Stimulated activated CD8-positive, alpha-beta memory T cell treated with anti-CD3 and anti-CD28 coated beads, Interleukin-12 subunit alpha, Interleukin-12 subunit beta, amount 100 ng/mL, for 1 hour (primary cell): ENCODE results near the gene ELK1.
"Not testable (repeated sequence)": the region's sequence is repeated elsewhere in the genome, so short reads cannot be mapped to it uniquely, and the experiment has no call there.

ENCODE experiments used
- DNase-seq: peaks from one replicate; pipeline ENCODE4 v3.0.0-alpha.2; 2020; ENCODE audit warnings: low read depth

The ELK1 gene

DNA sequence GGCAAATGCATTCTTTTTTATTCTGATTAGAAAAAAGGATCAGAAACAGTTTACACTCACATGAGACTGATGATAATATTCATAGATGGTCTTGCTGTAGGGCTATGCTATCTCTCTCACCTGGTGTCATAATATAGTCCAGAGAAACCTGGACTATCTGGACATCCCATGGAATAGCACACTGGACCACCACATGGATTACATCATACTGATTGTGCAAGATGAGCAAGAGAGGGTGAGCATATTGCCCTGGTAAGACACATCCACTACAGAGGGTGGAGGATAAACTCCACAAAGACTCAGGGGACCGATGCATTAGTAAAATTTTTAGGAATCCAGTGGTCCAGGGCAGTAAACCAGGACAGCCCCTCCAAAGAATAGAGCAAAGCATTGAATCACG, 38.9 kb downstream of the ELK1 start:
- no peak for DNase-seq

DNA sequence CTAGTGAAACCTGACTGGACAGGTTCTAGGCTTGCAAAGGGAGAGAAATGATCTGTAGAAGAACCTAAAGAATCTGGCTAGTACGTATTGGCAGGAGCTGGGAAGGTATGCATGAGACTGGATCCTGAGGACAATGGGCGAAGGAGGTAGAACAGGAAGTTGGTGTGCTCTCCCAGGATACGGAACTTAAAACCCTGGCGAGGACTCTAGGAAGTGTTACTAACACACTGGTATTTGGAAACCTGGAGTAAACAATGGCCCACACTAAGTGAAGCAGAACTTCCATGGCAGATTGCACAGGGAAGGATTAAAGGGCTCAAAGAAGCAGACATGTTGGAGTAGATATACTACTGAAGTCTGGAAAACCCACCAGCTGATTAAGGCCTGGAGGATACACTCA, 39.9 kb downstream of the ELK1 start:
- no peak for DNase-seq

DNA sequence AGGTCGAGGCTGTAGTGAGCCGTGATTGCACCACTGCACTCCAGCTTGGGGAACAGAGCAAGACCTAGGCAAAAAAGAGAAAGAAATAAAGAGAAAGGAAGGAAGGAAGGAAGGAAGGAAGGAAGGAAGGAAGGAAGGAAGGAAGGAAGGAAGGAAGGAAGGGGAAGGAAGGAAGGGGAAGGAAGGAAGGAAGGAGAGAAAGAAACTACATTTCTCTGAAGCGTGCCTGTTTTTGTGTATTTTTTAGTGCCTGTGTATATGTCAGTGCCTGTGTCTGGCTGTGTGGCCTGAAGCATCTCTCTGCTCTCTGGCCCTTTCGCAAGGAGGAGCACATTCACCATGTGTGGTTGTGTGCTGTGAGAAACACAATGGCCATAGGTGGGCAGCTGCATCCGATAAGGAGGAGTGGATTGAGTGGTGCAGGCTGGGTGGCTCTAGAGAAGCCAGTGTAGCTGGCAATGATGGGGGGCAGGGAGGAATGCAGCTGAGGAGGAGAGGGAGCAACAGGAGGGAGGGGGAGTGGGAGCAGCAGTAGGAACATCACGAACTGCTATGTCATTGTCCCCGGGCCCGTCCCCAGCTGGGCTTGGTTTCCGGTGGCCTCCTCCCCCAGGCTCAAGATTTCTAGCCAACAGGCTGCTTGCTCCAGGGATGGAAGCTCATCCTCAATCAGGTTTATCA, 42.1 kb downstream of the ELK1 start:
- no peak for DNase-seq

DNA sequence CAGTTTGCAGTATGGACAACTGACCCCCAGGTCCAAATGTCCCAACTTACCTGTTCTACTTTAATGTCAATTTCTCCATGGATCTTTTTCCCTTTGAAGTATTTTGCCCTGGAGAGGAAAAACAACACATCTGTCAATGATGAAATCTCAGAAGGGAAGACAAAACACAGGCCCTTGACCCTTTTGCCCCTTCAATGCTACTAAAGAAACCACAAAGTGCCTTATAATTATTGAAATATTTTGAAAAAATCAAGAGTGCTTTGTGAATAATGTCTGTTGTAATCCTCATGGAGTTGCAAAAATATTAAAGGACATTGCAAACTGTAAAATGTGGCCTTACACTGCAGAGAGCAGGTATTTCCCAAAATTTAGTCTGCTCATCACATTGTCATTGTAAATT, 43.3 kb downstream of the ELK1 start:
- DNase-seq: no peak

DNA sequence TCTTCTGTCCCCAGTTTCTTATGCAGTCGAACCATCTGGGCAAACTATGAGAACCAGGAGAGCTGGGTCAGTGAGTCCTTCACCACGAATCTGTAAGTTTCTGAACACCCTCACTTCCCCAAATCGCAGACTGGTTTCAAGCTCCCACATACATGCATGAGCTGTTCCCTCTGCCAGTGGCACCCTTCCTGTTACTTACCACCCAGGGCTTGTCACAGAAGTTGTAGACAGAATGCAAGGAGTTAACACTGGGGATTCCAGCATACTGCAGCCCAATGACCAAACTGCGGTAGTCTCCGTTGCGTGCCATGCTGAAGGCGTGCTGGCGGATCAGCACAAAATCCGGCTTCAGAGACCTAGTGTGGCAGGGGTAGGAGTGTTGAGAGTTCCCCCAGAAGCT, 45.3 kb downstream of the ELK1 start:
- DNase-seq: no peak

DNA sequence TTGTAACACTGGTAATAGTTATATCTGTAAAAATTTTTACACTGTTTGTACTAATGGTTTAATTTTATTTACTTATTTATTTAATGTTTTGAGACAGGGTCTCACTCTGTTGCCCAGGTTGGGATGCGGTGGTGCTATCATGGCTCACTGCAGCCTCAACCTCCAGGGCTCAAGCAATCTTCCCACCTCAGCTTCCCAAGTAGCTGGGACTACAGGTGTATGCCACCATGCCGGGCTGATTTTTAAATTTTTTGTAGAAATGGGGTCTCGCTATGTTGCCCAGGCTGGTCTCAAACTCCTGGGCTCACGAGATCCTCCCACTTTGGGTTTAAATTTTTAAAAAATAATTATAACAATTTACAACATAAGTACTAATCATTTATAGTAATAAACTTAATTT, 47.2 kb downstream of the ELK1 start:
- DNase-seq: not testable (repeated sequence)

DNA sequence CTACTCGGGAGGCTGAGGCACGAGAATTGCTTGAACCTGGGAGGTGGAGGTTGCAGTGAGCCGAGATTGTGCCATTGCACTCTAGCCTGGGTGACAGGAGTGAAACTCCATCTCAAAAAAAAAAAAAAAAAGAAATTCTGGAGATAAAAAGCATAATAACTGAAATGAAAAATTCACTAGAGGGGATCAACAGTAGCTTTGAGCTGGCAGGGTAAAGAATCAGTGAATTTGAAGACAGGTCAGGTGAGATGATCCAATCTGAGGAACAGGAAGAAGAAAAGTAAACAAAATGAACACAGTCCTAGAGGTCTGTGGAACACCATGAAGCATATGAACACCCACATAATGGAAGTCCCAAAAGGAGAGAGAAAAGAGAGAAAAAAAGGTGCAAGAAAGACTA, 53.1 kb downstream of the ELK1 start:
- no peak for DNase-seq

DNA sequence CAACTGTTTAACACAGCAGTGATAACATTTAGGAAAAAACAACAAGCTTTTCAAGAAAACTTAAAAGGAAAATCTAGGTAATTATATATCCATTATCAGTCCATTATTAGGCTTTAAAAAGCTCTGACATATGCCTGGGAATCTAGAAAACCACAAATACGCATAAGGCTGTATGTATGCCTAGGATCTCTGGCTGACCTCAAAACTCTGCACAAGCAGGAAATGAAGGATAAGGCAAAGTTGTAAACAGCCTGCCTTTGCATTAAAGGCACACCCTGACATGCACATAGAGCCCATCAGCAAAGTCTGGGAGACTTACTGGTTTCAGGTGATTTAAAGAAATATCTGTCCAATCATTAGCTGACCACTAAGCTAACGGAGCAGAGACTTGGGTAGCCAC, 54.1 kb downstream of the ELK1 start:
- no peak for DNase-seq

DNA sequence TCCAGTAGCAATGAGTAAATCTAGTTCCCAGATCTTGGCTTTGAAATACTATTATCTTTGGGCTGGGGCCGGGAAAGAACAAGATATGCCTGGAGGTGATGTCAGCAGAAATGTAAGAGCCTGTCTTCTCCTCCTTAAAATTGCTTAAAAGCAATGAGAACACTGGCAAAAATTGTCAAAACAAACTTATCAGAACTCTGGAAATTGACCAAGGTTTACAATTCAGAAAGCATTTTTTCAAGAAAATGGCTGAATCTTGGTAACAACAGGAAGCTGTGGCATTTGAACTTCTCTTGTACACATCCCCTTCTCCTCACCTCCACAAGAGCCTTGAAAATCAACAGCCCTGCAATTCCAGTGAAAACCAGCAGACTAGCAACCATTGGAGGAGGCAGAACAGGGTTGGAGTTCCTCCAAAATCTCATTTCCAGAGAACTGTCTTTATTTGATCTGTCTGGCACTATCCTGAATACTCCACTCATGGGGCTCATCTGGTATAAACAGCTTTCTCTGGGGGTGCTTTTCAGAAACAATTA, 54.6 kb downstream of the ELK1 start:
- DNase-seq: no peak

DNA sequence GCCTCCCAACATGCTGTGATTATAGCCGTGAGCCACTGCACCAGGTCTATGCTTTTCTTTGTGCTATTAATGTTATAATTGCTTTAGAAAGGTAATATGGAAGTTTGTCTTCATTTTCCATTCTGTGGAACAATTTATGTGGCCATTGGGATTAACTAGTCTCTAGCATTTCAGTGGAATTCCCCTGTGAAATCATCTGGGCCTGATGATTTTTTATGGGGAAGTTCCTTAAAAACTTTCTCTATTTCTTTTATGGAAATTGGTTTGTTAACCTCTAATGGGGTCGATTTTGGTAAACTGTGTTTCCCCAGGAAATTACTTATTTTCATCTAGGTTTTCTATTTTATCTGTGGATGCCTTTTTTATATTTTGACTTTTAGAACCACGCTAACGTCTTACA, 56.8 kb downstream of the ELK1 start:
- DNase-seq: no peak

DNA sequence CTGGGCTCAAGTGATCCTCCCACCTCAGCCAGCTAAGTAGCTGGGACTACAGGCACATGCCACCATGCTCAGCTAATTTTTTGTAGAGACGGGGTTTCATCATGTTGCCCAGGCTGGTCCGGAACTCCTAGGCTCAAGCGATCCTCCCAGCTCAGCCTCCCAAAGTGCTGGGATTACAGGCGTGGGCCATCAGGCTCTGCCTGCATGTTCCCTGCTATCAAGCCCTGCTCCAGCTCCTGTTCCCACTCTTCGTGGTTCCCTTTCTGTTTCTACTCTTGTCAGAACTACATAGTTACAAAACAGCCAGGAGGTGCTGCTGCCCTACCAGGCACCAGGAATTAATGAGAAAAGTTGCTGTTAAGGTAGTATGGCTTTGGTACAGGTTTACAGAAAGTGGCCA, 59.4 kb downstream of the ELK1 start:
- no peak for DNase-seq

DNA sequence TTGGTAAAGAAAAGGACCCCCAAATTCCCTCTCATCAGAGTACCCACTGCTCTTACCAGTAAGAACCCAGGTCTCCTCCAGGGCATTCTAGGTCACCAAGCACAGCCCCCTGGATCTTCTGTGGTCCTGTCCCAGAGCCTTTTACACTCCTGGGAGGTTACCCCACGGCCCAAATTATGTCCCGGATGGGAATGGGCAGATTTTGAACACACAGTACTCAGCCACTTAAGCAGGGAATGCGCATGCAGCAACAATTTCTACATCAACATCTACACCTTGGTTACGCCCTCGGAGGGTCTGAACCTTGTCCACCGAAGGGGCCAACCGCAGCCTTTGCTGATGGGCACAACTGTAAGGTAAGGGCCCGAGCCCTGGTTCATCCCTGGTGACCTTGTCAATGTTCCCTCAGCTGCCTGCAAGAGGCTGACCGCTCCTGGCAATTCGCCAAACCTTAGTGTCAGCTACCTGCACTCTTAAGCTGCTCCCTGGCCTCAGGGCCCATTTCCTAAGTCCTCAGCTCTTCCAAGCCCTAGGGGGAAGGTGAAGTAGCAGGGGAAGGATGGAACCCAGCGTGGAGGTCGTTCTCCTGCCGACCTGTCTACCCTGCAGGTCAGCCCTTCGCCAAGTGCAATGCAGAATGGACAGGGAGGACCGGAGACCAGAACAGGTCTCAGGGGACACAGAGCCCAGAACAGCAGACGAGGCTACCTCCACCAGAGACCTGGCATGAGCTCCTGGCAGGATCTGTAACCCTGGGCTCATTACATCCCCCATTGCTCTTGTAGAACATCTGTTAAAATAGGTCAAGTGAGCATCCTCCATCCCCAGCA, 62.2 kb downstream of the ELK1 start:
- DNase-seq: no peak

DNA sequence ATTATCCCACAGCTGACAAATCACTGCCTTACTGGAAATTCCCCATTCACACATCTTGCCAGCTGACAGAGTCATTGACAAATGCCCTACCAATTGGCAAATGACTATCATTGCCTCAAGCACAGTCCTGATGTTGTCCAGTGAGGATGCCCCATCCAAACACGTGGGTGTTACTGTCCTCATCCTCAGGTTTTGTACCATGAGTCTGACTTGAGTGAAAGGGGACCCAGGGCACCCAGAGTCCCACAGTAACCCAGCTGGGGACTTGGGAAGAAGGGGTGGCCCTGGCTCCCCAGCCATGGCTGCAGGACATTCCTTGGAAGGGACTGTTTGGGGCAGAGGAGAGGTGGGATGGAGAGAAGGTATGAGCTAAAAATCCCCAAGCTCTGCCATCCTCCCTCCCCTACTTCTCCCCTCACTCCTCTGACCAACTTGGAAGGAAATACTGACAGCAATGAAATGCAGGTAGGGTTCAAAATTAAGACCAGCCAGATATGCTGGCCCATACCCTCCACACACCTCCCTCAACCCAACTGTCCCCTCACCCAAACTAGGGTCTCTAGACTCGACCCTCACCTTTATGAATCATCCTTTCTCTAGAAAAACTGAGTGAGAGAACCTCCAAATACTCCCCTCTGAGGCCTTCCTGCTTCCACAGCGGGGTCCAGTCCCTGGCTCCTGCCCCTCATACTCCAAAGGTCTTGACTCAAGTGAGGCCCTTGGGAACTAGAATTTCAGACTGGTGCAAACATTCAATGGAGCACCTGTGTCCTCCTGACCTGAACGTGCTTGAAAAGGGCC, 63.1 kb downstream of the ELK1 start:
- no peak for DNase-seq

DNA sequence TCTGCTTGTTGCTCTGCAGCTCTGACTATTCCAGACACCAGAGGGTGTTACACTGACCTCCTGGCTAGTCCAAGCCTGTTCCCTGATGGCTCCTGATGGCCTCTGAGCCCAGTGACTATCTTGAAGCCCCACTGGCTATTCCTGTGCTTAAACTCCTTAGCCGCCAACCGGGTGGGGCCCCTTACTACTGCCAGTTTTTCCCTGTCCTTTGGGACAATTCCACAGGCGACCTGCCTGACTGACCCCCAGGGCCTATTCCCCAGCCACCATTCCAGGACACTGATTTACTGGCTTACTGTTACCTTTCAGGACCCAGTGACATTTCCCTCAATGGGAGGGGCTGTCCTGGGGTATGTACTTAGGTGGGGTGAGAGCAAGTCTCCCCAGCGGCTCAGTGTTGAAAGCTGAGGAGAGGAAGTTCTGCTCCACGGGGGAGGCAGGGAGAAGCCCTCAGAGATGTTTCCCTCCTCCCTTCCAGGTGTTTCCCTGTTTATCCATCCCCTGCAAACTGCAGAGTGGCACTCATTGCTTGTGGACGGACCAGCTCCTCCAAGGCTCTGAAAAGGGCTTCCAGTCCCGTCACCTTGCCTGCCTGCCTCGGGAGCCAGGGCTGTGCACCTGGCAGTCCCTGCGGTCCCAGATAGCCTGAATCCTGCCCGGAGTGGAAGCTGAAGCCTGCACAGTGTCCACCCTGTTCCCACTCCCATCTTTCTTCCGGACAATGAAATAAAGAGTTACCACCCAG, 64.1 kb downstream of the ELK1 start:
- no peak for DNase-seq
